Measurements from ENCODE around the gene PKD1.
A peak's percentile ranks its signal among the peaks of the same experiment; 100 is the strongest.

PKD1 gene

DNA sequence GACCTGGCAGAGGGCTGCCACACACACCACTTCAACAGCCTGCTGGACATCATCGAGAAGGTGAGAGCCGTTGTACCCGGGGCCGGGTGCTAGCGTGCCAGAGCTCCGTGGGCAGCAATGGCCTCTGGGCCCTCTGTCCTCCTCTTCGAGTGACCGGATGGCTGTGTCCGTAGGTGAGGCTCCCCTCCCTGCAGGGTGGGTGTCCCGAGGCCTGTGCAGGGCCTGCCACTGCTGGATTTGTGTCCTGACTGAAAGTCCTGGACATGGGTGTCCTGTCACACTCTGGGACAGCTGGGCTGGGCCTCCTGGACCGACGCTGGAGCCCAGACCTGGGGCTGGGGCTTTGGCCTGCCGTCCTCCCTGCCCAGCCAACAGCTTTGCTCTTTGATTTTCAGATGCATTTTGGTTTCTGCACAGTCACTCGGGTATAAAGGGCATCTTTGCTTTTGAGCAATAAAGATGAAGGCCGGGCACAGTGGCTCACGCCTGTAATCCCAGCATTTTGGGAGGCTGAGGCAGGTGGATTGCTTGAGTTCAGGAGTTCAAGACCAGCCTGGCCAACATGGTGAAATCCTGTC is 71.2 kb downstream of the PKD1 start:
- no peak for DNase-seq

- no peak for DNase-seq
These were observed 71.8 kb downstream of the PKD1 start for GRCh38 chr16:2063861-2064260.

GRCh38 chr16:2062801-2063200 is 72.9 kb downstream of the PKD1 start:
- DNase-seq = no peak

DNA sequence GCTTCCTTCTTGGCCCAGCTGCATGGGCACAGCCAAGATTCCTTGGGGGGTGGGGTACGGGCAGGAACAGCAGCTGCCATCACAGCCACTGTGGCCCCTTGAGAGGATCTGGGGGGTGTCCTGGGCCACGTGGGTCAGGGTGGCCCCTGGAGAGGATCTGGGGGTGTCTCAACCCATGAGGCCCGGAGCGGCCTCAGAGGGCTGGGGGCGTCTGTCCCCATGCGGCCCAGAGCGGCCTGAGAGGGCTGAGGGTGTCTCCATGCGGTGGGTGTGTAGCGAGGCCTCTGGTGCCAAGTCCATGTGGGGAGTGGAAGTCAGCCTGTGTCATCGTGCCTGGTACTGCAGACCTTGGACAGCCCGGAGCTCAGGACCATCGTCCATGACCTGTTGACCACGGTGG is 74.2 kb downstream of the PKD1 start:
- no peak for DNase-seq

DNA sequence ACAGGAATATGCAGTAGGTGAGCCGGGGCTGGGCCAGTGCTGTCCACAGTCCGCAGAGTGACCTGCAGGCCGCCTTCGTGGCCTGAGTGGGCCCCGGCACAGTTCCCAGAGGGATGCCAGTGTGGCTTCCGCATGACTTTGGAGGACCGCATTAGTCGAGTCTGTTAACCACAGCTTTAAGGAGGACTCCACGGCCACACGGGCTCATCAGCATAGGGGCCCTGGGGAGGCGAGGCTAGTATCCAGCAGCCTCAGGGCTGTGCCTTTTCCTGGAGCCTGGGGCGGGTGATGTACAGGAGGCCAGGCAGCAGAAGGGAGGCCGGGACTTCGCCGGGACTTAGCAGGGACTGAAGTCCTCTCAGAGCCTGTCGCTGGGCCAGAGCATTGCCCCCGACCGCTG is 74.7 kb downstream of the PKD1 start:
- DNase-seq = no peak

GRCh38 chr16:2060346-2060745 is 75.4 kb downstream of the PKD1 start:
- no peak for DNase-seq

- no peak for DNase-seq
These were observed 76.8 kb downstream of the PKD1 start for GRCh38 chr16:2058872-2059271.

GRCh38 chr16:2058420-2058819 is 77.3 kb downstream of the PKD1 start:
- DNase-seq = no peak

DNA sequence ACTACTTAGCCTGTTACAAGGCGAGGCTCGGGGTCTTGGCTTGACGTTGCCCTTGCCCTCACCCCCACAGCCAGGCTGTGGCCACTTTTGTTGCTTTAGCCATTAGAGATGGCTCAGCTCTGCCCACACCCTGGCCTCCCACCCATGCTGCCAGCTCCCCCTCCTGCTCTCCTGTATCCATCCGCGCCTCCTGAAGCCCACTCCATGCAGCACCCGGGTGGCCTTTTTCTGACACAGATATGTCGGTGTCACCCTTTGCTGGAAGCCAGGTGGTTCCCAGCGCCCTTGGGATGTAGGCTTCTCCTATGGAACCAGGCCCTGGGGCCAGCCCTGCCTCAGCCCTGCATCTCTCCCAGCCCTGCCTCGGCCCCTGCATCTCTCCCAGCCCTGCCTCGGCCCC is 78.3 kb downstream of the PKD1 start:
- DNase-seq = no peak

DNA sequence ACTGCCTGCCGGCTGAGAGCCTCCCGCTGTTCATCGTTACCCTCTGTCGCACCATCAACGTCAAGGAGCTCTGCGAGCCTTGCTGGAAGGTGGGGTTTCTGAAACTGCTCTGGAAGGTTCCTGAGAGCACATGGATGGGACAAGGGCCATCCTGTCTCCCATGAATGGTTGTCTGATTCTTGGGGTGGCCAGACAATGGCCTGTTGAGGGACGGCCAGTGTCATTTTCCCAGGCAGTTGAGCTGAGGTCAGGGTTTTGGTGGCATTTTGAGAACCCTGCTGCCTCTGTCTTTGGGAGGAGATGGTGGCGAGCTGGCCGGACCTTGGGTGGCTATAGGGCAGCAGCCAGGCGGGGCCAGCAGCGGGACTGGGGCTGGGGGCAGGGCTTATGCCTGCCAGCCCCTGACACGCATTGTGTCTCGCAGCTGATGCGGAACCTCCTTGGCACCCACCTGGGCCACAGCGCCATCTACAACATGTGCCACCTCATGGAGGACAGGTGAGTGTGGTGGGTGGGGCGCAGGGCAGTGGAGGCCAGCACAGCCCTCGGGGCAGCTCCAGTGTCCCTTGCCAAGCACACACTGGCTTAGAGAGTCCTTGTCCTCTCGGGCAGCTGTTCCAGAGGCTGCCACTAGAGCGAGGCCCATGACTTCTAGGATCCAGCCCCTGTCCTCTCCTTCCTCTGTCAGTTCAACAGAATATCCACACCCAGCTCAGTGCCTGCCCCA is 78.9 kb downstream of the PKD1 start:
- DNase-seq = no peak

GRCh38 chr16:2056077-2056476 is 79.6 kb downstream of the PKD1 start:
- no peak for DNase-seq

DNA sequence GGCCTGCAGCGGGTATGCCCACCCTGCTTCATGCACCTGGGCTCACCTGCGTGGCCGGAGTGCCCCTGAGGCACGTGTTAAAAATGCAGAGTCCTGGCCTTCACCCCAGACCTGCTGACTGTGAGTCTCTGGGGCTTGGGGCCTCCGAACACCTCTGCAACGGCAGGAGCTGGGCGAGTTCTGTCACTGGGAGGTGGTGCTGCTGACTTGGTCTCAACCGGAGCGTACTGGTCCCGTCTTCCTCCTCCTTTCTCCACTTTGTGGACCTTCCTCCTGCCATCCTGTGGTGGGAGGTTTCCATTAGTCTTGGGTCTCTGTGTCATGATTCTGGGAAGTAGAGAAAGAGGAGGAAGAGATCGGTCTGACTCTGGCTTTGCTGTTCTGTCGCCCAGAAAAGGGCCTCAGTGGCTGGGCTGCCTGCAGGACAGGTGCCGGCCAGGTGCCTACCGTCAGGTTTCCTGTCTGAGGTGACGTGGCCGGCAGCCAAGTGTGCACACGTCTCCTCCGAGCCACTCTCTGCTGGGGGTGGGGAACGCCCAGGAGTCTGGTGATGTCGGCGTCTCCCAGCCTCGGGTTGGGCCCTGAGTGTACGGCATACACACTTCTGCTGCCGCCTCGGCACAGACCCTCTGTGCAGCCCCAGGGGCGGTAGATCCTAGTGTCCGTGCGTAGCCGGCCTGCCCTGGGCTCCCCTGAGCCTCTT is 81.0 kb downstream of the PKD1 start:
- DNase-seq = no peak

GRCh38 chr16:2053897-2054296 is 81.8 kb downstream of the PKD1 start:
- DNase-seq = no peak

- DNase-seq = no peak
These were observed 82.5 kb downstream of the PKD1 start for GRCh38 chr16:2053211-2053610.

- no peak for DNase-seq
These were observed 87.6 kb downstream of the PKD1 start for GRCh38 chr16:2048116-2048543.

DNA sequence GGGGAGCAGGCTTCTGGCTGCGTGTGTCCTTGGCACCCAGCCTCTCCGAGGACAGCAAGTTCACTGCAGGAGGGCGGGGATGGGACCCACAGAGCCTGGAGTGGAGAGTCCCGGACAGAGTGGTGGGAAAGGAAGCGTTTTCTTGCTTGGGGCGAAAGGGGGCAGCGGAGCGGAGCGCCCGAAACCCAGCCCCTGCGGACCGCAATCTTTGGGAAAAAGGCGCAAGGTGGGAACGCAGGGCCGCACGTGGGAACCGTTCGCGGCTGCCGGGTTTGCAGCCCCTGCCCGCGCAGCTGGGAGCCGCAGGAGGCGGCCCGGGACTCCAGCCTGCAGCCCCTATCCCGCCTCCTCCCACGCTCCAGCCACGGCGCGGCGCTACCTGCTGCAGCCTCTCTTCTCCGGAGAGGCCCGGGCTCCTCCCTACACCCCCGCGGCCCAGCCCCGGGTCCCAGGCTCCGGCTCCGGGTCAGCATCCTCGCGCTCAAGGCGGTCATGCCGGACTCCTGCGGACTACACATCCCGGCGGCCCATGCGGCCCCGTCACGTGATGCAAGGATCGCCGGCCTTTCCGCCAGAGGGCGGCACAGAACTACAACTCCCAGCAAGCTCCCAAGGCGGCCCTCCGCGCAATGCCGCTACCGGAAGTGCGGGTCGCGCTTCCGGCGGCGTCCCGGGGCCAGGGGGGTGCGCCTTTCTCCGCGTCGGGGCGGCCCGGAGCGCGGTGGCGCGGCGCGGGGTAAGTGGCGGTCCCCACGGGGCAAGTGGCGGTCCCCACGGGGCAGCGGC is 88.2 kb downstream of the PKD1 start, which contains the start of the genes NTHL1 and TSC2:
Gene NTHL1 (minus strand): TSS at position 505 of the 786 bp plus-strand sequence. CDS start 11 bp downstream, at position 494.
Gene TSC2 (plus strand): TSS at position 656 of the 786 bp plus-strand sequence. CDS start 631 bp downstream, outside the sequence.
- DNase-seq = peak; percentile 96

DNA sequence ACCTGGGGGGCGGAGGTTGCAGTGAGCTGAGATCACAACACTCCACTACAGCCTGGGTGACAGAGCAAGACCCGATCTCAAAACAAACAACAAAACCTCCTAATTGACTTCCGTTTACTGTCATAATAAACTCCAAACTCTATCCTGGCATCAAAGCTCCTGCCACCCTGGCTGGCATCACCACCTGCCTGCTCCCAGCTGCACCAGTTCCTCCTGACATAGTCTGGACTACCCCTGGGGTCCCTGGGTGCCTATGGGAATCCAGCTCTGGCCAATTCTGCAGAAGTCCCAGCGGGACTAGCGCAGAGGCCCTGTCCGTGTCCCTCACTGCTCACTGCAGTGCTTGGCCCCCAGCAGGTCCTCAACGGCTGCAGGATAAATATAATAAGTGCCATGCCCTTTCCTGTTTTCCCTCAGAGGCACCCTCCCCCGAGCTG is 88.8 kb downstream of the PKD1 start:
- no peak for DNase-seq

GRCh38 chr16:2045965-2046892 is 89.5 kb downstream of the PKD1 start:
- no peak for DNase-seq

- DNase-seq = no peak
These were observed 91.2 kb downstream of the PKD1 start for GRCh38 chr16:2044541-2044940.

DNA sequence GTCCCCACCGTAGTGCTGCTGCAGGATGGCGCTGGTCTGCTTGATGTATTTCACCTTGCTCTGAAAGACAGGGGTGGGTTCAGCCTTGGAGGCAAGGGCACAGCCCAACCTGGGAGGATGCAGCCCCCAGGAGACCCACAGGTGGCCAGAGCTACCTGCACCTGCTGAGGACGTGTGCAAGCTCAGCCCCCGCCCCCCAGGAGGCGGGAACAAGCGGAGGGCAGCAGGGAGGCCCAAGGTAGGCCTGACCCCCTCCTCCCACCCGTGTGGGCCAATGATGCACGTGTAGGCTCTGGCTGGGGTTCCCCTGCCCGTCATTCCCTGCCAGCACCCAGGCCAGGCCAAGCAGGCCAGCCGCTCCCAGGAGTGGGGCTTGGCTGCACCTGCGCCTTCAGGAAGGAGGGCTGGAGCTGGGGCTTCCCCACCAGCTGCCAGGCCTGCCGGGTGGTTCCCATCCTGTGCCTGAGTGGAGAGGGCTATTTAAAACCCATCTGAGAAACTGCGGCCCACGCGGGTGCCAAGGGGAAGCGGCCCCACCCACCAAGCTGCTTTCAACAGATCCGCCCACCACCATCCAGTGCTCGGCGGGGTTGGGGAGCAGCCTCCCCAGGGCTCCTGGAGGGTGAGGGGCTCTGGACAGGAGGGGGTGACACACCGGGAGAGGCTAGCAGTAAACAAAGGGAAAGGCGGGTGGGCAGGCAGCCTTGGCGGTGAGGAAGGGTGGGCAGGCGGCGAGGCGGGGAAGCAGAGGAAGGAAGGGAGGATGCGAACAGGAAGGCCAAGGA is 91.8 kb downstream of the PKD1 start:
- peak; percentile 82 for DNase-seq

Measured in inflammatory macrophage treated with lipopolysaccharide for 4 hours (primary cell).